HepG2 (cell line): ENCODE data around the gene STYX. TPM values are rescaled to one million over a fixed set of nuclear protein-coding genes. Genes with fewer than 3 reads are reported as not detected.
A peak's percentile ranks its signal among the peaks of the same experiment; 100 is the strongest.

Experiments
- AKNA ChIP-seq: sonication (generic); formaldehyde crosslinking; IDR thresholded peaks from 2 replicates; pipeline ENCODE4 v1.4.0; 2020; ENCODE audit warnings: missing genetic modification reagents, borderline replicate concordance
- ARNT ChIP-seq: fragments of 450-650 bp; IDR thresholded peaks from 2 replicates; pipeline ENCODE4 v1.6.1; 2017
- E2F2 ChIP-seq: sonication (generic); formaldehyde crosslinking; IDR thresholded peaks from 2 replicates; pipeline ENCODE4 v1.4.0; 2020; ENCODE audit warnings: missing genetic modification reagents, borderline replicate concordance
- HNRNPK ChIP-seq: fragments of 200-400 bp; formaldehyde crosslinking; IDR thresholded peaks from 2 replicates; pipeline ENCODE4 v1.6.1; 2018; ENCODE audit warnings: low read length, low read depth, moderate library complexity, mild to moderate bottlenecking; ENCODE audit not compliant: poor library complexity, severe bottlenecking
- KLF13 ChIP-seq: sonication (generic); formaldehyde crosslinking; IDR thresholded peaks from 2 replicates; pipeline ENCODE4 v1.4.0; 2020; ENCODE audit warnings: mild to moderate bottlenecking, missing genetic modification reagents
- NR2F6 ChIP-seq, 2 experiments: IDR thresholded peaks; 2 replicates each; pipeline ENCODE4 v1.6.1; 2016; ENCODE audit warnings: antibody characterized with exemption in 1 of 2, mild to moderate bottlenecking in 1 of 2
- RAD51 ChIP-seq: fragments of 450-650 bp; IDR thresholded peaks from 2 replicates; pipeline ENCODE4 v1.6.1; 2016; ENCODE audit warnings: borderline replicate concordance
- RFX1 ChIP-seq: fragments of 450-650 bp; IDR thresholded peaks from 2 replicates; pipeline ENCODE4 v1.6.1; 2017
- SIN3A ChIP-seq: IDR thresholded peaks from 2 replicates; pipeline ENCODE4 v1.6.1; 2011; ENCODE audit warnings: low read depth, mild to moderate bottlenecking, control low read depth, low read length, borderline replicate concordance
- SP140L ChIP-seq: sonication (generic); formaldehyde crosslinking; IDR thresholded peaks from 2 replicates; pipeline ENCODE4 v1.4.0; 2020; ENCODE audit warnings: missing genetic modification reagents, borderline replicate concordance
- ZFP36 ChIP-seq: fragments of 150-350 bp; IDR thresholded peaks from 2 replicates; pipeline ENCODE4 v1.6.1; 2018; ENCODE audit warnings: borderline replicate concordance, low read length, low read depth; ENCODE audit not compliant: partially characterized antibody
- ZNF142 ChIP-seq: sonication (generic); formaldehyde crosslinking; IDR thresholded peaks from 2 replicates; pipeline ENCODE4 v1.4.0; 2020; ENCODE audit warnings: missing genetic modification reagents
- ZNF235 ChIP-seq: sonication (generic); formaldehyde crosslinking; IDR thresholded peaks from 2 replicates; pipeline ENCODE4 v1.8.1; 2023; ENCODE audit warnings: mild to moderate bottlenecking, missing genetic modification reagents, borderline replicate concordance
- ZNF274 ChIP-seq: sonication (generic); formaldehyde crosslinking; IDR thresholded peaks from 2 replicates; pipeline ENCODE4 v1.5.1; 2020; ENCODE audit warnings: mild to moderate bottlenecking, missing genetic modification reagents
- ZNF350 ChIP-seq: sonication (generic); formaldehyde crosslinking; IDR thresholded peaks from 2 replicates; pipeline ENCODE4 v1.4.0; 2020; ENCODE audit warnings: mild to moderate bottlenecking, low read depth, missing genetic modification reagents, borderline replicate concordance
- ZNF879 ChIP-seq: sonication (generic); formaldehyde crosslinking; IDR thresholded peaks from 2 replicates; pipeline ENCODE4 v1.8.1; 2023; ENCODE audit warnings: missing genetic modification reagents
- polyA plus RNA-seq, 8 experiments: library from polyadenylated mRNA; depleted of rRNA in 3 of 8; stranded (reverse) in 7 of 8; unstranded in 1 of 8; fragments of >200 nt; fragmentation: Illumina TruSeq in 4 of 8; extraction: Trizol in 4 of 8; gene quantifications; 2 replicates each; pipeline versions ENCODE4 v1.2.1 to v1.2.3, GENCODE V29; 2011 to 2016; ENCODE audit warnings: low read depth in 4 of 8, missing spikeins in 1 of 8, mixed read lengths in 1 of 8; ENCODE audit not compliant: insufficient read depth in 1 of 8
- total RNA-seq, 5 experiments: library from RNA; depleted of rRNA; stranded (reverse); fragments of >200 nt; fragmentation: Illumina TruSeq; extraction: Trizol; gene quantifications; 2 replicates each; pipeline ENCODE4 v1.2.3, GENCODE V29; 2016; ENCODE audit warnings: low read depth in 1 of 5

Gene STYX
- total and polyA plus RNA-seq, 2 of the 13 experiments (the other 11 are each of a cell fraction or from before 2014, with no cell fraction given) = 6.6 to 10.9 TPM

- TF ChIP-seq ZNF142 = peak; percentile 89
- TF ChIP-seq E2F2 (CRISPR knock-in tag) = no peak
- peak; percentile 88 for TF ChIP-seq HNRNPK
- no peak for TF ChIP-seq ARNT
- no peak for TF ChIP-seq RAD51
- TF ChIP-seq NR2F6 (IDR thresholded peaks at IDR 0.05) = no peak; the same call in 1 of the 2 replicates
- no peak; the same call in 1 of the 2 replicates for TF ChIP-seq NR2F6 (CRISPR knock-in tag; IDR thresholded peaks at IDR 0.05)
- 0 out of 2 replicates have a peak, but pooled peaks have one; percentile 84 for TF ChIP-seq ZNF235
- TF ChIP-seq SIN3A = peak; percentile 75; the same call in 1 of the 2 replicates
- TF ChIP-seq ZNF350 (CRISPR knock-in tag) = peak; percentile 68
- no peak for TF ChIP-seq ZFP36
- TF ChIP-seq AKNA (CRISPR knock-in tag) = no peak; the same call in 1 of the 2 replicates
- no peak for TF ChIP-seq SP140L (CRISPR knock-in tag)
- TF ChIP-seq KLF13 (CRISPR knock-in tag) = 0 out of 2 replicates have a peak, but pooled peaks have one; percentile 83
- TF ChIP-seq RFX1 = no peak
- peak; percentile 86; the same call in 1 of the 2 replicates for TF ChIP-seq ZNF274 (CRISPR knock-in tag)
- peak; percentile 91 for TF ChIP-seq ZNF879 (CRISPR knock-in tag)
Observed at GRCh38 chr14:52791223-52792096, 61.5 kb downstream of the STYX start, which contains the start of gene GNPNAT1 (continued).
